Esophagus muscularis mucosa (tissue), 4 donors: ENCODE results near the gene NRP1. TPM values are rescaled to one million over a fixed set of nuclear protein-coding genes. Genes with fewer than 3 reads are reported as not detected.

ENCODE experiments used
- DNase-seq: peaks from one replicate; pipeline ENCODE4 v3.0.0-alpha.2; 2017; ENCODE audit errors: extremely low spot score
- H3K27ac ChIP-seq, 4 donors: fragments of 200-600 bp; sonication (generic); replicated peaks in 1 of 4; 1 replicate in 3 of 4; 2 replicates in 1 of 4; pipeline ENCODE4 v1.5.1; 2016 to 2019; ENCODE audit warnings: mild to moderate bottlenecking in 1 of 4
- H3K27me3 ChIP-seq, 4 donors: fragments of 200-600 bp; sonication (generic); one replicate each; pipeline versions ENCODE4 v1.5.1 to v1.6.0; 2016 to 2019
- H3K36me3 ChIP-seq, 4 donors: fragments of 200-600 bp; sonication (generic); one replicate each; pipeline ENCODE4 v1.5.1; 2016 to 2019
- H3K4me1 ChIP-seq, 4 donors: fragments of 200-600 bp; sonication (generic); one replicate each; pipeline ENCODE4 v1.5.1; 2016 to 2019
- H3K4me3 ChIP-seq, 4 donors: fragments of 200-600 bp; sonication (generic); 1 replicate in 2 of 4; 2 replicates in 2 of 4; pipeline ENCODE4 v1.5.1; 2016 to 2019; ENCODE audit warnings: mild to moderate bottlenecking in 4 of 4, moderate library complexity in 1 of 4
- H3K9me3 ChIP-seq, 4 donors: fragments of 200-600 bp; sonication (generic); 1 replicate in 3 of 4; 2 replicates in 1 of 4; pipeline ENCODE4 v1.5.1; 2016 to 2019
- CTCF ChIP-seq, 3 experiments: fragments of 200-600 bp in 2 of 3; fragments of 450-650 bp in 1 of 3; sonication (generic) in 2 of 3; IDR thresholded peaks; one replicate each; pipeline ENCODE4 v1.5.1; 2017 to 2019; ENCODE audit warnings: antibody characterized with exemption in 3 of 3, mild to moderate bottlenecking in 2 of 3, moderate library complexity in 1 of 3
- EP300 ChIP-seq: sonication (generic); formaldehyde crosslinking; IDR thresholded peaks from one replicate; pipeline ENCODE4 v1.6.1; 2017; ENCODE audit warnings: antibody characterized with exemption
- POLR2A ChIP-seq: fragments of 450-650 bp; IDR thresholded peaks from one replicate; pipeline ENCODE4 v1.6.1; 2017; ENCODE audit warnings: antibody characterized with exemption, moderate library complexity, mild to moderate bottlenecking, low read depth
- POLR2AphosphoS5 ChIP-seq, 2 donors: sonication (generic); formaldehyde crosslinking; IDR thresholded peaks; one replicate each; pipeline ENCODE4 v1.6.1; 2017; ENCODE audit warnings: antibody characterized with exemption in 2 of 2
- WGBS: methylation state at CpG from one replicate; pipeline ENCODE4 v1.1.5; 2018; 5-methylcytosine and 5-hydroxymethylcytosine counted together
- intact Hi-C: fragments of 100-400 bp; cut with DNase I; formaldehyde crosslinking; loops from one replicate; pipeline ENCODE4 v1.15.1; 2023
- total RNA-seq, 4 donors: library from RNA; depleted of rRNA; stranded (reverse); fragments of >200 nt; gene quantifications; one replicate each; pipeline versions ENCODE4 v1.1.0 to v1.2.1, GENCODE V29; 2016

NRP1 gene
- total RNA-seq, 4 donors from 2014 or later: 36.5 to 64.4 (median 54.1) TPM

GRCh38 chr10:33150889-33151288 is 183.6 kb downstream of the NRP1 start:
- H3K36me3 ChIP-seq: no peaks in the 10 kb centered on the region
- H3K27me3 ChIP-seq: no peaks in the 10 kb centered on the region
- no peaks in the 10 kb centered on the region for H3K9me3 ChIP-seq
- H3K4me1 ChIP-seq: peaks cover 0 to 3% (median 0%) of the 10 kb centered on the region in 4 donors
- TF ChIP-seq POLR2A: no peak
- TF ChIP-seq EP300: no peak
- TF ChIP-seq POLR2AphosphoS5 (IDR thresholded peaks at IDR 0.05): no peak
- intact Hi-C loops: no loop called here
- no peak for DNase-seq
- WGBS: 93% methylated on average over 1 of the region's 1 CpG
- no peak overlapping the region for H3K4me3 ChIP-seq
- H3K27ac ChIP-seq: no peak overlapping the region

GRCh38 chr10:33150146-33150545 is 184.3 kb downstream of the NRP1 start:
- no peaks in the 10 kb centered on the region for H3K4me1 ChIP-seq
- no peak for TF ChIP-seq EP300
- no peak for TF ChIP-seq POLR2A
- TF ChIP-seq POLR2AphosphoS5 (IDR thresholded peaks at IDR 0.05): no peak
- TF ChIP-seq CTCF (IDR thresholded peaks at IDR 0.05): no peak
- H3K9me3 ChIP-seq: no peaks in the 10 kb centered on the region
- no peaks in the 10 kb centered on the region for H3K36me3 ChIP-seq
- H3K27me3 ChIP-seq: no peaks in the 10 kb centered on the region
- 59% methylated on average over 2 of the region's 2 CpGs for WGBS
- H3K4me3 ChIP-seq: no peak overlapping the region
- no peak for DNase-seq
- H3K27ac ChIP-seq: no peak overlapping the region
- intact Hi-C loops: no loop called here

DNA sequence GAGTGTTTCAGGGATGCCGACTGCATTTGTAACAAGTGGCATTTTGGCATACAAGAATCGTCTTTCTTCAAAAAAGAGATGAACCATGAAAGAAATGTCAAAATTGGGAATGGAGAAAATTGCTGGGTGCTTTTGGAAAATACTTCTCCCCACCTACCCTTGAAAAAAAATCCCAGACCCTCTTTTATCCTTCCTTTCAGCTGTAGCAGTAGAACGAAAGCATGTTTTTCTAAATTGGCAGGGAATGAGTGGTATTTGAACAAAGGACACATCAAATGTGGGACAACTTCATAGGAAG is 187.5 kb downstream of the NRP1 start:
- Histone ChIP-seq H3K27ac (no peak overlapping the region), H3K27me3 (no peaks in the 10 kb centered on the region), H3K36me3 (no peaks in the 10 kb centered on the region), H3K9me3 (no peaks in the 10 kb centered on the region), H3K4me3 (no peak overlapping the region), H3K4me1 (peaks cover 0 to 4% (median 0%) of the 10 kb centered on the region in 4 donors)
- 96% methylated on average over 3 of the region's 3 CpGs for WGBS
- intact Hi-C loops: no loop called here
- DNase-seq: no peak
- TF ChIP-seq POLR2A (no peak), POLR2AphosphoS5 (IDR thresholded peaks at IDR 0.05) (no peak), CTCF (IDR thresholded peaks at IDR 0.05) (no peak), EP300 (no peak)

- intact Hi-C loops: no loop called here
- peaks cover 0 to 4% (median 0%) of the 10 kb centered on the region in 4 donors for H3K4me1 ChIP-seq
- H3K9me3 ChIP-seq: no peaks in the 10 kb centered on the region
- 87% methylated on average over 9 of the region's 10 CpGs for WGBS
- H3K36me3 ChIP-seq: no peaks in the 10 kb centered on the region
- H3K27ac ChIP-seq: no peak overlapping the region
- H3K27me3 ChIP-seq: no peaks in the 10 kb centered on the region
- H3K4me3 ChIP-seq: no peak overlapping the region
- DNase-seq: no peak
- TF ChIP-seq CTCF (IDR thresholded peaks at IDR 0.05) (no peak), EP300 (no peak), POLR2AphosphoS5 (IDR thresholded peaks at IDR 0.05) (no peak), POLR2A (no peak)
These were observed 188.1 kb downstream of the NRP1 start for GRCh38 chr10:33146189-33147012.

- WGBS: 90% methylated on average over 8 of the region's 8 CpGs
- Histone ChIP-seq H3K4me1 (peaks cover 0 to 8% (median 0%) of the 10 kb centered on the region in 4 donors), H3K4me3 (no peak overlapping the region), H3K27ac (no peak overlapping the region), H3K27me3 (no peaks in the 10 kb centered on the region), H3K9me3 (no peaks in the 10 kb centered on the region), H3K36me3 (no peaks in the 10 kb centered on the region)
- intact Hi-C loops: no loop called here
- no peak for DNase-seq
- TF ChIP-seq POLR2A (no peak), CTCF (IDR thresholded peaks at IDR 0.05) (no peak), POLR2AphosphoS5 (IDR thresholded peaks at IDR 0.05) (no peak), EP300 (no peak)
These were observed 188.8 kb downstream of the NRP1 start for GRCh38 chr10:33145451-33146188.
